Measurements from ENCODE around the gene ANXA3. TPM values are rescaled to one million over a fixed set of nuclear protein-coding genes. Genes with fewer than 3 reads are reported as not detected.

The ANXA3 gene
- total RNA-seq, 1 donor from 2014 or later, result 34.5 TPM

- peaks cover 35% of the 10 kb centered on the region for H3K36me3 ChIP-seq
- no peaks in the 10 kb centered on the region for H3K27me3 ChIP-seq (ENCODE audit: low read depth)
- H3K4me3 ChIP-seq, result no peak overlapping the region
- no peaks in the 10 kb centered on the region for H3K9me3 ChIP-seq (replicated peaks)
- H3K4me1 ChIP-seq, result peaks cover 13% of the 10 kb centered on the region
- H3K27ac ChIP-seq (replicated peaks), result no peak overlapping the region
- intact Hi-C loops (cut with micrococcal nuclease), result no loop called here
- TF ChIP-seq CTCF (IDR thresholded peaks at IDR 0.05; ENCODE audit: borderline replicate concordance), result no peak
- no peak for DNase-seq
Observed at GRCh38 chr4:78578674-78579425, 27.3 kb downstream of the ANXA3 start.

- intact Hi-C loops (cut with micrococcal nuclease), result no loop called here
- Histone ChIP-seq H3K4me3 (no peak overlapping the region), H3K4me1 (peaks cover 10% of the 10 kb centered on the region), H3K27ac (replicated peaks) (peak overlapping the region; percentile 3), H3K9me3 (replicated peaks) (no peaks in the 10 kb centered on the region), H3K36me3 (peaks cover 45% of the 10 kb centered on the region), H3K27me3 (ENCODE audit: low read depth) (no peaks in the 10 kb centered on the region)
- TF ChIP-seq CTCF (IDR thresholded peaks at IDR 0.05; ENCODE audit: borderline replicate concordance), result no peak
- DNase-seq, result no peak
Observed at GRCh38 chr4:78581618-78582017, 30.0 kb downstream of the ANXA3 start.

- Histone ChIP-seq H3K27ac (replicated peaks) (no peak overlapping the region), H3K36me3 (peaks cover 45% of the 10 kb centered on the region), H3K4me3 (no peak overlapping the region), H3K4me1 (peaks cover 35% of the 10 kb centered on the region), H3K9me3 (replicated peaks) (no peaks in the 10 kb centered on the region), H3K27me3 (ENCODE audit: low read depth) (no peaks in the 10 kb centered on the region)
- no peak for TF ChIP-seq CTCF (IDR thresholded peaks at IDR 0.05; ENCODE audit: borderline replicate concordance)
- intact Hi-C loops (cut with micrococcal nuclease), result no loop called here
- DNase-seq, result no peak
Observed at GRCh38 chr4:78584863-78585547, 33.4 kb downstream of the ANXA3 start.

GRCh38 chr4:78585633-78586032 is 34.1 kb downstream of the ANXA3 start:
- H3K4me3 ChIP-seq, result no peak overlapping the region
- H3K9me3 ChIP-seq (replicated peaks), result no peaks in the 10 kb centered on the region
- no peaks in the 10 kb centered on the region for H3K27me3 ChIP-seq (ENCODE audit: low read depth)
- peaks cover 36% of the 10 kb centered on the region for H3K4me1 ChIP-seq
- H3K36me3 ChIP-seq, result peaks cover 41% of the 10 kb centered on the region
- no peak for DNase-seq
- TF ChIP-seq CTCF (IDR thresholded peaks at IDR 0.05; ENCODE audit: borderline replicate concordance), result no peak
- intact Hi-C loops (cut with micrococcal nuclease), result no loop called here
- no peak overlapping the region for H3K27ac ChIP-seq (replicated peaks)

GRCh38 chr4:78588894-78589545 is 37.5 kb downstream of the ANXA3 start:
- Histone ChIP-seq H3K27me3 (ENCODE audit: low read depth) (no peaks in the 10 kb centered on the region), H3K4me1 (peaks cover 52% of the 10 kb centered on the region), H3K9me3 (replicated peaks) (no peaks in the 10 kb centered on the region), H3K27ac (replicated peaks) (peak overlapping the region; percentile 76), H3K36me3 (peaks cover 28% of the 10 kb centered on the region), H3K4me3 (no peak overlapping the region)
- no peak for TF ChIP-seq CTCF (IDR thresholded peaks at IDR 0.05; ENCODE audit: borderline replicate concordance)
- intact Hi-C loops (cut with micrococcal nuclease), result no loop called here
- DNase-seq, result no peak
